Subcutaneous adipose tissue (tissue), 4 donors: ENCODE results near the gene LMF1. TPM values are rescaled to one million over a fixed set of nuclear protein-coding genes. Genes with fewer than 3 reads are reported as not detected.

Source experiments
- CTCF ChIP-seq: fragments of 450-650 bp; IDR thresholded peaks from one replicate; pipeline ENCODE4 v1.5.1; 2016; ENCODE audit warnings: low read depth, mild to moderate bottlenecking, control low read depth, antibody characterized with exemption, moderate library complexity
- total RNA-seq, 4 donors: library from RNA; depleted of rRNA; stranded (reverse); fragments of >200 nt; gene quantifications; one replicate each; pipeline ENCODE4 v1.1.0, GENCODE V29; 2016

The LMF1 gene
- total RNA-seq, 4 donors from 2014 or later: 16.0 to 30.3 (median 24.2) TPM

GRCh38 chr16:910181-910580, 60.6 kb downstream of the LMF1 start:
- no peak for TF ChIP-seq CTCF

GRCh38 chr16:909281-910000, 61.3 kb downstream of the LMF1 start:
- TF ChIP-seq CTCF: no peak

GRCh38 chr16:908526-909155, 62.1 kb downstream of the LMF1 start:
- TF ChIP-seq CTCF: no peak

GRCh38 chr16:907842-908241, 62.9 kb downstream of the LMF1 start:
- TF ChIP-seq CTCF: no peak

- no peak for TF ChIP-seq CTCF
These were observed 63.4 kb downstream of the LMF1 start for GRCh38 chr16:907361-907760.

- TF ChIP-seq CTCF: no peak
These were observed 64.5 kb downstream of the LMF1 start for GRCh38 chr16:906296-906695.

- TF ChIP-seq CTCF: no peak
These were observed 68.8 kb downstream of the LMF1 start for GRCh38 chr16:901715-902601.
